COR-L47 (cell line): ENCODE data around the gene GSDMA.
A peak's percentile ranks its signal among the peaks of the same experiment; 100 is the strongest.
"Not testable (repeated sequence)": the region's sequence is repeated elsewhere in the genome, so short reads cannot be mapped to it uniquely, and the experiment has no call there.

ENCODE experiments used
- DNase-seq: peaks from one replicate; lab custom pipeline; 2025; lab: John Stamatoyannopoulos, UW

GSDMA gene

GRCh38 chr17:39929646-39930407, 33.0 kb upstream of the GSDMA start:
- DNase-seq = no peak

GRCh38 chr17:39933912-39934311, 28.9 kb upstream of the GSDMA start:
- no peak for DNase-seq

GRCh38 chr17:39934324-39934723, 28.5 kb upstream of the GSDMA start:
- no peak for DNase-seq

GRCh38 chr17:39935909-39936308, 26.9 kb upstream of the GSDMA start:
- DNase-seq = no peak

GRCh38 chr17:39937447-39937846, 25.4 kb upstream of the GSDMA start:
- DNase-seq = no peak

DNA sequence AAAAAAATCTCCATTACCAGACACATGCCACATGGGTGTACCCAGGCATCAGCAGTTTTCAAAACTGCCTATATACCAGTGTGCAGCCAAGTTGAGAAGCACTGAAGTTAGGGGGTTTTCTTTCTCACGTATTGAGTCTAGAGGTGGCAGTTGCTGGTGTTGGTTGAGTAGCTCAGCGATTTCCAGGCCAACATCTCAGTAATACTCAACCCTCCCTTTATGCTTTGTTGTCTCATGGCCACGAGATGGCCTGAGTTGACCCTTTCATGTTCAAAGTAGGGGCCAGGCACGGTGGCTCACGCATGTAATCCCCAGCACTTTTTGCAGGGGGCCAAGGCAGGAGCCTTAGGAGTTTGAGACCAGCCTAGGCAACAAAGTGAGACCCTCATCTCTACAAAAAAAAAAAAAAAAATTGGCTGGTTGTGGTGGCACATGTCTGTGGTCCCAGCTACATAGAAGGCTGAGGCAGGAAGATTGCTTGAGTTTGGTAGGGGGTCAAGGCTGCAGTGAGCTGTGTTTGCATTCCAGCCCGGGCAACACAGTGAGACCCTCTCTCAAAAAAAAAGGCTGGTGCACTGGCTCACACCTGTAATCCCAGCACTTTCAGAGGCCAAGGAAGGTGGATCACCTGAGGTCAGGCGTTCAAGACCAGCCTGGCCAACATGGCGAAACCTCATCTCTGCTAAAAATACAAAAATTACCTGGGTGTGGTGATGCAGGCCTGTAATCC, 24.5 kb upstream of the GSDMA start:
- no peak for DNase-seq

DNA sequence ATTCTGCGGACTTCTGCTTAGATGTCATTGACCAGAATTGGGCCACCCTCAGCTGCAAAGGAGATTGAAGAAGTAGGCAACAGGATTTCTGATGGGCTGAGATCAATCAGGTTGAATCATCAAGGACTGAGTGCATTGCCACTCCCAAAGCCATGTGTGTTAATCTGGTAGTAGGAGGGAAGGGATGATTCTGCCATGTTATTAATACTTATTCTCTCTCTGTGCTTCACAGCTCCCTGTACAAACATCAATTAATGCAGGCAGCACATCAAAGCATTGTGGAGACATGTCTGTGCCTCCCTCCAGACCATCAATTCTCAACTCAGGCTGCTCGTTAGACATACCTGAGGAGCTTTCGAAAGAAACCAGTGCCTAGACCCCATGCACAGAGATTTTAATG, 23.7 kb upstream of the GSDMA start:
- no peak for DNase-seq

- peak; percentile 55 for DNase-seq
Observed at GRCh38 chr17:39939588-39940419, 23.0 kb upstream of the GSDMA start.

DNA sequence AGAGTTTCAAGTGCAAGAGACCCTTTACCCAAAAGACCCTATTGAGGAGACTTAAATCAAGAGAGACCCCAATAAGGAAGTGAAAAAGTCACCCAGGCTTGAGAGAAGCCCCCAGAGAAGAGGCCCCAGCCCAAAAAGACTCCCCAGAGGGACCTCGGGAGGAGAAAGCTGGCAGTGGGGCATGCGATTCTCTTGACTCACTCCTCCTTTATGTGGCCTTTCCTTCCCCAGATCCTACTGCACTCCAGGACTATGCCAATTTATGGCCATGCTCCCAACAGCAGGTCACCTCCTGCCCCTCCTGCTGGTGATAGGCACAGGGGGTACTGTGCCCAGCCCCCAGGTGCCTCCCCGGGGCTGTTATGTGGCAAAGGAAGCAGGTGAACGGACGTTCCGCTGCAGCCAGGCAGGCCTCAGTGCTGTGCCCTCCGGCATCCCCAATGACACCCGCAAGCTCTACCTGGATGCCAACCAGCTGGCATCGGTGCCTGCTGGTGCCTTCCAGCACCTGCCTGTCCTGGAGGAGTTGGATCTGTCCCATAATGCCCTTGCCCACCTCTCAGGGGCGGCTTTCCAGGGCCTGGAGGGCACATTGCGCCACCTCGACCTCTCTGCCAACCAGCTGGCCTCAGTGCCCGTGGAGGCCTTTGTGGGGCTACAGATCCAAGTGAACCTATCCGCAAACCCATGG, 19.0 kb upstream of the GSDMA start:
- no peak for DNase-seq

GRCh38 chr17:39944393-39944711, 18.5 kb upstream of the GSDMA start:
- no peak for DNase-seq

DNA sequence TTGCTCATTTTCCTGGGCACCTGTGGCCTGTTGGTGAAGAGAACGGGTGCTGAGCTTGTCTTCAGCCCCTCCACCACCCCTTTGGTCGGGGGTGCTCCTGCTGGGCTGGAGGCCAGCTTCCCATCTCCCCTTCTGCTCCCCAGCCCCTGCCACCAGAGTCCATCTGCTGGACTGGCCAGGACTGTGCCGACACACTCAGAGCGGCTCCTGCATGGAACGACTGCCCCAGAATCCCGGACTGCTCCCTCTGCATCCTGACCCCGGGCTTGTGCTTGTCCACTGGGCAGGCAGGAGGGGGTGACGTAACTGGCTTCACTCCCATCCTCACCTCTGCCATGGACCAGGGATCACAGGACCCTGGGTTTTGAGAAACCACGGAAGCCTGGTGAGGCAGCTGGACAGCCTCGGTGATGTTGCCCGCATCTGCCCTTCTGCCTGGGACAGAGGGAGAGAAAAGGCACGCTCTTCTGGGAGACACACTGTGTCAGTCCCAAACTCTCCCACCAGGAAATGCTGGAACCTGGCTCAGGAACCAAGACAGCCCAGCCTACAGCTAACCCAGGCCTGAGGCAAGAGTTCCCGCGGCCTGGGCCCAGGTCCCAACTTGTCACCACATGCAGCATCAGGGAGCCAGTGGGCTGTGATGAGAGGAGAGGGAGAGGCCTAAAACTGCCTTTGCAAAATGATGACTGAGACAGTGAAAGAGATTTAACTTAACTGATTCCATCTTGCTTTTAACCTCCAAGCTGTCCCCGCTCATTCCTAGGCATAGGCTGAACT, 16.1 kb upstream of the GSDMA start:
- no peak for DNase-seq

DNA sequence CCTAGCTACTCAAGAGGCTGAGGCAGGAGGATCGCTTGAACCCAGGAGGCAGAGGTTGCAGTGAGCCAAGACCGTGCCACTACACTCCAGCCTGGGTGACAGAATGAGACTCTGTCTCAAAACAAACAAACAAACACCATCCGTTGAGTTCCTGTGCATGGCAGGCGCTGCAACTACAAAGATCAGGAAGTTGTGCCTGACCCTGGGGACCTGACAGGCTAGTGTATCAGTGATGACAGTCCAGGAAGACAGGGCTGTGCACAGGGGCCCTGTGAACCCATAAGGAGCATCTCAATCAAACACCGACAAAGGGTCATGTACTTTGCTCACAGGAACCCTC, 14.3 kb upstream of the GSDMA start:
- not testable (repeated sequence) for DNase-seq

- DNase-seq = no peak
Observed at GRCh38 chr17:39949028-39949427, 13.8 kb upstream of the GSDMA start.

DNA sequence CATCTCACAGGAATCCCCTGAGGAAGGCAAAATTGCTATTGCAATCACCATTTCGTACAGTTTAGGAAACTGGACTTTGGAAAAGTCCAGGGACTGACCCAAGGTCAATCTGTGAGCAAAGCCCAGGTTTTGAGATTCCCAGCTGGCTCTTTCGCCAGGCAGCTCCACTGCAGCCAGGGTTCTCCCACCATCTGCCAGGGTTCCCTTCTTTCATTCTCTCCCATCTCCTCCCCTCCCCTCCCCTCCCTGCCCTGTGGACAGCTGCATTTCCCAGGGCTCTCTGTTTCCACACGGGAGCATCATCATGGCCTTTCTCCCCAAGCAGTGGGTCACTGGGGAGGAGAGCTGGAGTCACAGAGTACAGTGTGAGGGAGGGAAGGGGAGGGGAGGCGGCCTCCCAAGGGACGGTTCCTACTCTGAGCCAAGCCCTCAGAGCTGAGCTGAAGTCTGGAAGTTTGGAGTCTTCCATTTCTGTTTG, 11.9 kb upstream of the GSDMA start:
- no peak for DNase-seq

DNA sequence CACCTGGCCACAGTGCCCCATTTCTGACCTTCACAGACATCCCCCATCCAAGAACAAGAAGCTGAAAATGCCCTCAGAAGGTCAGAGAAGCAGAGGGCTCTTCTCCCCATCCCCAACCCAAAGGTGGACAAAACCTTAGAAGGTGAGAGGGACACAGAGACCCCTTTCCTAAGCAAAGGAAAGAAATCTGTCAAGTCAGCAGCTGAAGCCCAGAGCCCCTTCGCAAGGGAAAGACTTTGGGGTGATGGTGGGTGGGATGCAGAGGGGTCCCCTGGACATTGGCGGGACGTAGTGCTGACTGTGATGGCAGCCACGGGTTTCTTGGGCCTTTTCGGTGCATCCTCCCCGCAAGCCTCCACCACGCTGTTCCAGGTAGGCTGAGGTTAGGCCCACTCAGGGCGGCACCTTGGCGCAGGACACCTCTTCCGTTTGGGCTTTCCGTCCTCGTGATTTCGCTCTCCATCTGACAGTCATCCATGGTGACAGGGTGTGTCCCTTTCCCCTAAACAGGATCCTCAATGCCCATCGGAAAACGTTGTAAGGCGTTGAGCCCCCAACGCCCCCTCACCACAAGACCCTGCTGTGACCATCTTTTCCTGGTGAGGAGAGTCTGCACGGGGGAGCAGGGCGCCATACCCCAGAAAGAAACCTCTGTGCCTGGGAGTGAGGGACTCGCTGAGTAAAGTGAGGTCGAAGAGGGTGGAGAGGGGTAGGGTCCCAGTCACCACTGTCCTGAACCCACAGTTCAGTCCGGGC, 10.7 kb upstream of the GSDMA start:
- DNase-seq = no peak

DNA sequence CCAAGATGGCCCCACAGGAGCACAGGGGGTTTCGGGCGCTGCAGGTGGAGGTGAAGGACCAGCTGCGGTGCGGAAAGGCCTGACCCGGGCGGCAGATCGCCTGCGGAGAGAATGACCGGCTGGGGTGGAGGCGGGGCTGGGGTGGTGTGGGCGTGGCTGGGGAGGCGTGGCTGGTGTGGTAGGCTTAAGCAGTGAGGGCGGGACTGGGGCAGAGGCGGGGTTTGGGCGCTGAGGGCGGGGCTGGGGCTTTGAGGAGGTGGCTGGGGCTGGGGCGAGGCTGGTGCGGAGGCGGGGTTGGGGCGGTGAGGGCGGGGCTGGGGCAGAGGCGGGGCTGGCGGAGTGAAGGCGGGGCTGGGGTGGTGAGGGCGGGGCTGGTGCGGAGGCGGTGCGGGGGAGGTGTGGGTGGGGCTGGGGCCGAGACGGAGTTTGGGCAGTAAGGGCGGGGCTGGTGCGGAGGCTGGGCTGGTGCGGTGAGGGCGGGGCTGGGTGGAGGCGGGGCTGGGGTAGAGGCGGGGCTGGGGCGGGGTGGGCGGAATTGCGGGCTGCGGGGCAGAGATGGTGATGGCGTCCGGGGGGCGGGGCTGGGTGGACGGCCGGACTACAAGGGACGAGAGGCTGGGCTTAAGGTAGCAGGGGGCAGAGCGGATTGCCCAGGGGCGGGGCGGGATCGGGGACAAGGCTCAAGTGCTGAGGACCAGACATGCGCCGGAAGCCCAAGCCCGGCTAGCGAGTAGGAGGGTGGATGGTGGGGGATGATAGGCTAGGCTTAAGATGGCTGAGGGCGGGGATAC, 9.9 kb upstream of the GSDMA start:
- peak; percentile 93 for DNase-seq

- DNase-seq = no peak
Observed at GRCh38 chr17:39953471-39953888, 9.3 kb upstream of the GSDMA start.

GRCh38 chr17:39954876-39955275, 7.9 kb upstream of the GSDMA start:
- no peak for DNase-seq

- DNase-seq = no peak
Observed at GRCh38 chr17:39955726-39956225, 7.0 kb upstream of the GSDMA start.
